HCT116 (cell line): Measurements from ENCODE around the gene FAM47E. TPM values are rescaled to one million over a fixed set of nuclear protein-coding genes. Genes with fewer than 3 reads are reported as not detected.

Source experiments
- ATAC-seq: fragments of 200-7000 bp; cut with Tn5 transposase; 2 replicates; pipeline ENCODE4 v1.9.1; 2020; ENCODE audit warnings: mild to moderate bottlenecking, moderate library complexity
- BruUV-seq: library from RNA; stranded (reverse); fragments of 400-500 nt; replicated peaks from 2 replicates; lab custom pipeline; 2021; lab: Mats Ljungman, UMichigan
- CTCF ChIA-PET: fragments of 300-600 bp; sonication (Branson Sonifier 250); formaldehyde crosslinking; loops from one replicate; lab custom pipeline; 2021; ENCODE audit warnings: antibody characterized with exemption; lab: Charles Lee
- POLR2A ChIA-PET: fragments of 300-600, 350-600 bp; sonication (Branson Sonifier 250); formaldehyde crosslinking; loops from one replicate; lab custom pipeline; 2021; ENCODE audit warnings: antibody characterized with exemption; lab: Charles Lee
- RAD21 ChIA-PET, 2 experiments: fragments of 300-600 bp; sonication (Branson Sonifier 250); formaldehyde crosslinking; loops; one replicate each; lab custom pipeline; 2023; ENCODE audit warnings: low total read pairs in 2 of 2; ENCODE audit not compliant: uncharacterized antibody in 2 of 2, unreplicated experiment in 2 of 2, low non-redundant PET in 1 of 2; lab: Charles Lee
- DNase-seq: peaks from one replicate; pipeline ENCODE4 v3.0.0-alpha.2; 2010; ENCODE audit warnings: low read depth, low spot score
- H2AFZ ChIP-seq: fragments of 200-600 bp; shearing (Covaris generic), sonication (generic); 2 replicates; pipeline ENCODE4 v1.6.1; 2017; ENCODE audit warnings: low read depth, mixed run types, mixed read lengths, antibody characterized with exemption, low read length; ENCODE audit not compliant: poor library complexity, severe bottlenecking
- H3K27ac ChIP-seq: 2 replicates; pipeline ENCODE4 v1.5.1; 2012; ENCODE audit warnings: low read depth, low read length
- H3K27me3 ChIP-seq: fragments of 200-600 bp; sonication (generic); 2 replicates; pipeline ENCODE4 v1.6.1; 2016; ENCODE audit warnings: mixed run types, low read length, mixed read lengths; ENCODE audit not compliant: insufficient read depth
- H3K36me3 ChIP-seq, 2 experiments: fragments of 200-500 bp in 1 of 2; fragments of 200-600 bp in 1 of 2; sonication (Bioruptor generic) in 1 of 2; sonication (generic) in 1 of 2; 2 replicates each; pipeline versions ENCODE4 v1.5.1 to v1.6.1; 2014 to 2016; ENCODE audit warnings: low read length in 2 of 2, inconsistent platforms in 1 of 2, mixed read lengths in 1 of 2, mixed run types in 1 of 2; ENCODE audit not compliant: insufficient read depth in 2 of 2, control insufficient read depth in 1 of 2
- H3K4me1 ChIP-seq, 2 experiments: fragments of 200-600 bp in 1 of 2; sonication (generic) in 1 of 2; 2 replicates each; pipeline versions ENCODE4 v1.5.1 to v1.6.1; 2012 to 2017; ENCODE audit warnings: low read length in 2 of 2, inconsistent platforms in 1 of 2, mild to moderate bottlenecking in 1 of 2, mixed read lengths in 1 of 2, mixed run types in 1 of 2, moderate library complexity in 1 of 2; ENCODE audit not compliant: insufficient read depth in 2 of 2, control insufficient read depth in 1 of 2
- H3K4me2 ChIP-seq: fragments of 200-600 bp; sonication (generic); 2 replicates; pipeline ENCODE4 v1.6.1; 2017; ENCODE audit warnings: mixed run types, low read length, mixed read lengths
- H3K4me3 ChIP-seq, 2 experiments: fragments of 200-600 bp in 1 of 2; sonication (generic) in 1 of 2; replicated peaks in 1 of 2; 2 replicates each; pipeline ENCODE4 v1.5.1; 2011 to 2016; ENCODE audit warnings: low read length in 2 of 2, control low read depth in 1 of 2, low read depth in 1 of 2, mild to moderate bottlenecking in 1 of 2, mixed read lengths in 1 of 2, mixed run types in 1 of 2
- H3K79me2 ChIP-seq: fragments of 200-600 bp; sonication (generic); 2 replicates; pipeline ENCODE4 v1.6.1; 2017; ENCODE audit warnings: mild to moderate bottlenecking, mixed run types, low read length, moderate library complexity, mixed read lengths; ENCODE audit not compliant: insufficient read depth
- H3K9ac ChIP-seq: fragments of 200-600 bp; sonication (generic); 2 replicates; pipeline ENCODE4 v1.6.1; 2016; ENCODE audit warnings: low read length, mixed read lengths
- H3K9me2 ChIP-seq: fragments of 200-600 bp; sonication (generic), shearing (Covaris generic); 2 replicates; pipeline ENCODE4 v1.6.1; 2017; ENCODE audit warnings: mixed run types, mild to moderate bottlenecking, moderate library complexity; ENCODE audit not compliant: insufficient read depth
- H3K9me3 ChIP-seq, 2 experiments: fragments of 200-500 bp in 1 of 2; fragments of 200-600 bp in 1 of 2; sonication (Bioruptor generic) in 1 of 2; sonication (generic) in 1 of 2; 2 replicates each; pipeline ENCODE4 v1.6.1; 2014 to 2017; ENCODE audit warnings: low read length in 2 of 2, mixed read lengths in 2 of 2, inconsistent platforms in 1 of 2, low read depth in 1 of 2, mild to moderate bottlenecking in 1 of 2, mixed run types in 1 of 2, moderate library complexity in 1 of 2; ENCODE audit not compliant: control insufficient read depth in 1 of 2, insufficient read depth in 1 of 2
- H4K20me1 ChIP-seq: fragments of 200-600 bp; sonication (generic), shearing (Covaris generic); 2 replicates; pipeline ENCODE4 v1.6.1; 2017; ENCODE audit warnings: mixed run types, mild to moderate bottlenecking, moderate library complexity; ENCODE audit not compliant: insufficient read depth
- CBX3 ChIP-seq: IDR thresholded peaks from 2 replicates; pipeline ENCODE4 v1.6.1; 2012; ENCODE audit warnings: low read depth
- CEBPB ChIP-seq: IDR thresholded peaks from 2 replicates; pipeline ENCODE4 v1.6.1; 2012; ENCODE audit warnings: low read depth
- CTCF ChIP-seq, 3 experiments: fragments of 200-600 bp in 1 of 3; sonication (generic) in 1 of 3; IDR thresholded peaks in 2 of 3; conservative IDR thresholded peaks in 1 of 3; 2 replicates each; pipeline ENCODE4 v1.5.1; 2012 to 2017; ENCODE audit warnings: low read depth in 2 of 3, low read length in 2 of 3, antibody characterized with exemption in 1 of 3, borderline replicate concordance in 1 of 3, control low read depth in 1 of 3, mild to moderate bottlenecking in 1 of 3, mixed read lengths in 1 of 3, mixed run types in 1 of 3, moderate library complexity in 1 of 3; ENCODE audit not compliant: insufficient read depth in 1 of 3
- EGR1 ChIP-seq: IDR thresholded peaks from 2 replicates; pipeline ENCODE4 v1.6.1; 2012; ENCODE audit warnings: low read depth
- ELF1 ChIP-seq: IDR thresholded peaks from 2 replicates; pipeline ENCODE4 v1.6.1; 2012; ENCODE audit warnings: low read depth, borderline replicate concordance
- FOSL1 ChIP-seq: IDR thresholded peaks from 2 replicates; pipeline ENCODE4 v1.6.1; 2012; ENCODE audit warnings: low read depth
- JUND ChIP-seq: IDR thresholded peaks from 2 replicates; pipeline ENCODE4 v1.6.1; 2012
- MAX ChIP-seq: IDR thresholded peaks from 2 replicates; pipeline ENCODE4 v1.6.1; 2012
- POLR2A ChIP-seq: IDR thresholded peaks from 2 replicates; pipeline ENCODE4 v1.7.0; 2011; ENCODE audit warnings: borderline replicate concordance; ENCODE audit not compliant: insufficient read depth, insufficient read length; ENCODE audit errors: extremely low read depth
- POLR2AphosphoS5 ChIP-seq: IDR thresholded peaks from 2 replicates; pipeline ENCODE4 v1.6.1; 2011; ENCODE audit warnings: mild to moderate bottlenecking, low read depth, low read length, moderate library complexity
- REST ChIP-seq: IDR thresholded peaks from 2 replicates; pipeline ENCODE4 v1.6.1; 2012; ENCODE audit warnings: low read depth
- SIN3A ChIP-seq: IDR thresholded peaks from 2 replicates; pipeline ENCODE4 v1.6.1; 2012; ENCODE audit warnings: low read depth
- SP1 ChIP-seq: IDR thresholded peaks from 2 replicates; pipeline ENCODE4 v1.6.1; 2012; ENCODE audit warnings: low read depth
- SRF ChIP-seq: IDR thresholded peaks from 2 replicates; pipeline ENCODE4 v1.6.1; 2012; ENCODE audit warnings: low read depth
- TCF7L2 ChIP-seq: IDR thresholded peaks from 2 replicates; pipeline ENCODE4 v1.7.0; 2011; ENCODE audit warnings: borderline replicate concordance, inconsistent platforms; ENCODE audit not compliant: insufficient read depth, insufficient read length; ENCODE audit errors: extremely low read depth
- YY1 ChIP-seq: IDR thresholded peaks from 2 replicates; pipeline ENCODE4 v1.6.1; 2011; ENCODE audit warnings: low read length, low read depth, moderate library complexity, mild to moderate bottlenecking; ENCODE audit not compliant: insufficient replicate concordance; ENCODE audit errors: extremely low read depth
- ZFX ChIP-seq: fragments of 450-650 bp; IDR thresholded peaks from 2 replicates; pipeline ENCODE4 v1.6.1; 2017
- intact Hi-C: fragments of 100-400 bp; cut with micrococcal nuclease; formaldehyde crosslinking; loops from 2 replicates; pipeline ENCODE4 v1.10.0; 2022
- total RNA-seq: library from RNA; stranded (reverse); gene quantifications from one replicate; pipeline ENCODE4 v1.2.1, GENCODE V29; 2021; ENCODE audit not compliant: unreplicated experiment

FAM47E gene
- total RNA-seq, 1 experiment from 2014 or later, result 0.91 TPM

GRCh38 chr4:76312457-76312856 lies 60.9 kb downstream of the FAM47E start:
- no peaks in the 10 kb centered on the region for H4K20me1 ChIP-seq
- intact Hi-C loops, result no loop called here
- H3K9me3 ChIP-seq, result no peaks in the 10 kb centered on the region
- H2AFZ ChIP-seq, result no peak overlapping the region
- no peak for DNase-seq
- TF ChIP-seq CEBPB (no peak), EGR1 (no peak), TCF7L2 (no peak), ZFX (no peak), FOSL1 (no peak), SIN3A (no peak), JUND (no peak)
- H3K27me3 ChIP-seq, result no peaks in the 10 kb centered on the region
- ATAC-seq, result no peak
- no peak overlapping the region for H3K9ac ChIP-seq
- POLR2A ChIA-PET, result no interaction called here
- no peak overlapping the region for H3K27ac ChIP-seq
- CTCF ChIA-PET, result no interaction called here
- RAD21 ChIA-PET, result no interaction called here
- H3K4me3 ChIP-seq, result no peak overlapping the region
- no peaks in the 10 kb centered on the region for H3K9me2 ChIP-seq
- BruUV-seq, result no TSS peak
- H3K36me3 ChIP-seq, result 0 out of 4 replicates have a peak, but pooled peaks cover 0 to 2% of the 10 kb centered on the region in 2 experiments
- H3K4me2 ChIP-seq, result no peak overlapping the region
- peaks cover 4% of the 10 kb centered on the region for H3K79me2 ChIP-seq
- H3K4me1 ChIP-seq, result peaks cover 8% of the 10 kb centered on the region in 2 experiments; a peak in 3 of 4 replicates

GRCh38 chr4:76313547-76313946 lies 62.0 kb downstream of the FAM47E start:
- H3K79me2 ChIP-seq, result no peaks in the 10 kb centered on the region
- H3K4me2 ChIP-seq, result no peak overlapping the region
- no peak overlapping the region for H2AFZ ChIP-seq
- H3K4me1 ChIP-seq, result peaks cover 0 to 4% of the 10 kb centered on the region in 2 experiments; a peak in 2 of 4 replicates
- ATAC-seq (no peak), DNase-seq (no peak)
- ChIA-PET CTCF (no interaction called here), POLR2A (no interaction called here), RAD21 (no interaction called here)
- H3K27ac ChIP-seq, result no peak overlapping the region
- 0 out of 4 replicates have a peak, but pooled peaks cover 0 to 2% of the 10 kb centered on the region in 2 experiments for H3K36me3 ChIP-seq
- H3K9ac ChIP-seq, result no peak overlapping the region
- H3K9me2 ChIP-seq, result no peaks in the 10 kb centered on the region
- intact Hi-C loops, result no loop called here
- no TSS peak for BruUV-seq
- no peaks in the 10 kb centered on the region for H4K20me1 ChIP-seq
- H3K27me3 ChIP-seq, result no peaks in the 10 kb centered on the region
- H3K9me3 ChIP-seq, result no peaks in the 10 kb centered on the region
- H3K4me3 ChIP-seq, result no peak overlapping the region
- TF ChIP-seq MAX, result no peak
- TF ChIP-seq CTCF (IDR thresholded peaks at IDR 0.05 in 2 of 3, conservative IDR thresholded peaks at IDR 0.05 in 1 of 3; ENCODE audit: borderline replicate concordance in 1 of 3, insufficient read depth in 1 of 3, low read depth in 2 of 3, low read length in 2 of 3), result no peak
- no peak for TF ChIP-seq REST
- TF ChIP-seq POLR2A, result no peak
- no peak for TF ChIP-seq POLR2AphosphoS5
- TF ChIP-seq SRF, result no peak
- no peak for TF ChIP-seq FOSL1
- TF ChIP-seq CBX3, result no peak
- no peak for TF ChIP-seq ELF1
- TF ChIP-seq SP1, result no peak
- no peak for TF ChIP-seq SIN3A
- TF ChIP-seq JUND, result no peak
- TF ChIP-seq YY1, result no peak
